ENCODE measurements around the gene OVAAL. TPM values are rescaled to one million over a fixed set of nuclear protein-coding genes. Genes with fewer than 3 reads are reported as not detected.

The OVAAL gene
- total RNA-seq, 1 experiment from 2014 or later: not detected

GRCh38 chr1:180567654-180568053 lies 8.9 kb downstream of the OVAAL start:
- no peaks in the 10 kb centered on the region for H3K27me3 Mint-ChIP-seq (ENCODE audit: insufficient read depth, unreplicated experiment)
- no TSS peak for BruUV-seq (replicated peaks)
- no peak overlapping the region for H3K4me3 Mint-ChIP-seq (ENCODE audit: unreplicated experiment)
- intact Hi-C loops (cut with micrococcal nuclease): no loop called here
- no peak overlapping the region for H3K27ac Mint-ChIP-seq (ENCODE audit: low read depth, unreplicated experiment)
- TF ChIP-seq CTCF (IDR thresholded peaks at IDR 0.05; ENCODE audit: unreplicated experiment): no peak
- H3K36me3 Mint-ChIP-seq (ENCODE audit: insufficient read depth, unreplicated experiment): no peaks in the 10 kb centered on the region
- CTCF ChIA-PET: interaction anchor here (0.7 kb wide), 1 partner anchor 56 kb away, joined by 4 read pairs; no protein-coding TSS in a partner anchor
- POLR2A ChIA-PET: interaction anchor here (2.0 kb wide), 1 partner anchor 7 kb away, joined by 6 read pairs; no protein-coding TSS in a partner anchor
- no peaks in the 10 kb centered on the region for H3K9me3 Mint-ChIP-seq (ENCODE audit: unreplicated experiment)
- peaks cover 31% of the 10 kb centered on the region for H3K4me1 Mint-ChIP-seq (ENCODE audit: insufficient read depth, unreplicated experiment)
- no peak for DNase-seq (ENCODE audit: unreplicated experiment)

- Mint-ChIP-seq H3K9me3 (ENCODE audit: unreplicated experiment) (no peaks in the 10 kb centered on the region), H3K27me3 (ENCODE audit: insufficient read depth, unreplicated experiment) (no peaks in the 10 kb centered on the region), H3K36me3 (ENCODE audit: insufficient read depth, unreplicated experiment) (no peaks in the 10 kb centered on the region), H3K4me3 (ENCODE audit: unreplicated experiment) (no peak overlapping the region), H3K4me1 (ENCODE audit: insufficient read depth, unreplicated experiment) (peaks cover 31% of the 10 kb centered on the region), H3K27ac (ENCODE audit: low read depth, unreplicated experiment) (no peak overlapping the region)
- ChIA-PET POLR2A (interaction anchor here (1.5 to 2.0 kb wide), 2 partner anchors 8 to 18 kb away, joined by 6 to 9 read pairs; no protein-coding TSS in a partner anchor), CTCF (interaction anchor here (0.7 to 1.5 kb wide), 2 partner anchors 57 to 294 kb away, joined by 4 to 5 read pairs; no protein-coding TSS in a partner anchor)
- no peak for DNase-seq (ENCODE audit: unreplicated experiment)
- intact Hi-C loops (cut with micrococcal nuclease): no loop called here
- no TSS peak for BruUV-seq (replicated peaks)
- TF ChIP-seq CTCF (IDR thresholded peaks at IDR 0.05; ENCODE audit: unreplicated experiment): no peak
These were observed 9.4 kb downstream of the OVAAL start for GRCh38 chr1:180568184-180568583.

GRCh38 chr1:180571060-180571831 lies 12.5 kb downstream of the OVAAL start:
- Mint-ChIP-seq H3K36me3 (ENCODE audit: insufficient read depth, unreplicated experiment) (no peaks in the 10 kb centered on the region), H3K27ac (ENCODE audit: low read depth, unreplicated experiment) (no peak overlapping the region), H3K4me1 (ENCODE audit: insufficient read depth, unreplicated experiment) (peaks cover 41% of the 10 kb centered on the region), H3K27me3 (ENCODE audit: insufficient read depth, unreplicated experiment) (no peaks in the 10 kb centered on the region), H3K4me3 (ENCODE audit: unreplicated experiment) (no peak overlapping the region), H3K9me3 (ENCODE audit: unreplicated experiment) (no peaks in the 10 kb centered on the region)
- no peak for TF ChIP-seq CTCF (IDR thresholded peaks at IDR 0.05; ENCODE audit: unreplicated experiment)
- ChIA-PET CTCF (interaction anchor here (0.6 to 1.1 kb wide), 3 partner anchors 32 to 391 kb away, joined by 3 to 4 read pairs (median 4); no protein-coding TSS in a partner anchor), POLR2A (interaction anchor here (0.6 to 1.7 kb wide), 5 partner anchors 11 to 147 kb away, joined by 3 read pairs; no protein-coding TSS in a partner anchor)
- intact Hi-C loops (cut with micrococcal nuclease): no loop called here
- DNase-seq (ENCODE audit: unreplicated experiment): no peak
- no TSS peak for BruUV-seq (replicated peaks)

- H3K4me1 Mint-ChIP-seq (ENCODE audit: insufficient read depth, unreplicated experiment): peaks cover 42% of the 10 kb centered on the region
- BruUV-seq (replicated peaks): no TSS peak
- no peaks in the 10 kb centered on the region for H3K27me3 Mint-ChIP-seq (ENCODE audit: insufficient read depth, unreplicated experiment)
- DNase-seq (ENCODE audit: unreplicated experiment): peak; percentile 64
- intact Hi-C loops (cut with micrococcal nuclease): no loop called here
- no peak overlapping the region for H3K27ac Mint-ChIP-seq (ENCODE audit: low read depth, unreplicated experiment)
- ChIA-PET POLR2A (interaction anchor here (0.6 to 3.7 kb wide), 8 partner anchors 12 to 147 kb away, joined by 3 to 26 read pairs (median 3); partner anchors contain the start of gene ACBD6), CTCF (interaction anchor here (0.7 to 1.3 kb wide), 4 partner anchors 12 to 392 kb away, joined by 3 to 7 read pairs (median 4); no protein-coding TSS in a partner anchor)
- TF ChIP-seq CTCF (IDR thresholded peaks at IDR 0.05; ENCODE audit: unreplicated experiment): no peak
- H3K4me3 Mint-ChIP-seq (ENCODE audit: unreplicated experiment): no peak overlapping the region
- no peaks in the 10 kb centered on the region for H3K36me3 Mint-ChIP-seq (ENCODE audit: insufficient read depth, unreplicated experiment)
- no peaks in the 10 kb centered on the region for H3K9me3 Mint-ChIP-seq (ENCODE audit: unreplicated experiment)
These were observed 13.3 kb downstream of the OVAAL start for GRCh38 chr1:180571832-180572636.

All from MCF 10A (cell line).